Stimulated activated CD4-positive, alpha-beta T cell treated with anti-CD3 and anti-CD28 coated beads, Interleukin-15, amount 100 ng/mL, for 1 hour (primary cell): ENCODE data around the gene GAPT.
"Not testable (repeated sequence)": the region's sequence is repeated elsewhere in the genome, so short reads cannot be mapped to it uniquely, and the experiment has no call there.

Experiments used
- DNase-seq, 2 donors: peaks; one replicate each; pipeline ENCODE4 v3.0.0-alpha.2; 2020; ENCODE audit warnings: low read depth in 1 of 2, low spot score in 1 of 2

Gene GAPT

DNA sequence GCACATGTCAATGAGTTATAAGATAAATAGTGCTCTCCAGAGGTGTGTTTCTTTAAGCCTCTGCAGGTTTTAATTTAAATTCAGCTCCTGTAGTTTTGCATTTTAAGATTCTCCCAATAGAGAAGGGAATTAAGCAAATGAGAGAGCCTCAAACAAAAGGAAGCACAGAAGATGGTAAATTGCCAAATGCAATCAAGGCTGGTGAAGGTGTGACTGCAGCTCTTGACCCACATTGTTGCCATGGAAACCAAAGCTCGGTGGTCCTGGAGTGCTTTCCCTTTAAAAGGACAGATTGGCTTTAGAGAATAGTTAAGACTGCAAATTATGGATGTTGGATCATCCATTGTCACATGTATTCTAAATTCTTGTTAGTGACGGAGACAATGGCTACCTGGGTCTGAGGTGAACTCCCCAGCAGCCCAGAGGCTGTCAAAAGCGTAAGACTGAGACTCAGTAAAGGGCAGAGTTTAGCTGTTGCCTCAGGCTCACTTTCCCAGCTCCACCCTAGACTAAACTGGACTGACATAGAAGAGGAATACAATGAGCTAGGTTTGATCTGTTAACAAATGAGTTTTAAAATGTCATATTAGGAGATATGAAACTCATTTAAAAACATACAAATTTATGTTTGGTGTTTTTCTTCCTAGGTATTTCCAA is 12.3 kb downstream of the GAPT start:
- no peak for DNase-seq

DNA sequence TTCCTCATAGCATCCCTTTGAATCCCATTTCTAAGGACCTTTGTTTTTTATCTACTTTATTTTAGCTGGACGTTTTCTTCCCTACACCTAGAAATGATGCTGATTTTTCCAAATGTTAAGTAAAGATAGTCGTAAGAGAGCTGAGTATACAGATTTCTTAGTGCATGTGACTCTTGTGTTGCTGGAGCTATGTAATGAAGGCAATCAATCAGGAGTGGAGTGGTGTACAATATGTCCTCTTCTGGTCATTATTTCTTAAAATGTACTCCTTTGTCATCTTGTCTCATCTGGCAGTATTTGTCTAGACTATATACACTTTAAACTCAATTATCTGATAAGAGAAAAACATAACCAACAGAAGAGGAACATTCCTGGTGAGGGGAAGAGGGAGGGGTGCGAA is 13.5 kb downstream of the GAPT start:
- DNase-seq, result no peak

DNA sequence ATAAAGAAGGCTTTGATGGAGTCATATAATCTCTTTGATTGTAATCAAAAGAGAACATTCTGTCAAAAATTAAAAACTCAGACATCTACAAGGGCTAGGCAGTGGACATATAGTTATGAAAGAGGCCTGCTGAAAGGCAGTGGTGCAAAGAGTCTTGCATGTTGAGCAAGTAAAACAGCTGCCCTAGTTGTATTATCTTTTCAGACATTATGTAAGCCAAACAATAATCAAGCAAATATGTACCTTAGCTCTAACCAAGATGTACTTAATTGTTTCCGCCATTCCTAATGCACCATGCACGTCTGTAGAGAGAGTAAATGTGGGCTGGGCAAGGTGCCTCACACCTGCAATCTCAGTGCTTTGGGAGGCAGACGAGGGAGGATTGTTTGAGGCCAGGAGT is 14.3 kb downstream of the GAPT start:
- no peak for DNase-seq

DNA sequence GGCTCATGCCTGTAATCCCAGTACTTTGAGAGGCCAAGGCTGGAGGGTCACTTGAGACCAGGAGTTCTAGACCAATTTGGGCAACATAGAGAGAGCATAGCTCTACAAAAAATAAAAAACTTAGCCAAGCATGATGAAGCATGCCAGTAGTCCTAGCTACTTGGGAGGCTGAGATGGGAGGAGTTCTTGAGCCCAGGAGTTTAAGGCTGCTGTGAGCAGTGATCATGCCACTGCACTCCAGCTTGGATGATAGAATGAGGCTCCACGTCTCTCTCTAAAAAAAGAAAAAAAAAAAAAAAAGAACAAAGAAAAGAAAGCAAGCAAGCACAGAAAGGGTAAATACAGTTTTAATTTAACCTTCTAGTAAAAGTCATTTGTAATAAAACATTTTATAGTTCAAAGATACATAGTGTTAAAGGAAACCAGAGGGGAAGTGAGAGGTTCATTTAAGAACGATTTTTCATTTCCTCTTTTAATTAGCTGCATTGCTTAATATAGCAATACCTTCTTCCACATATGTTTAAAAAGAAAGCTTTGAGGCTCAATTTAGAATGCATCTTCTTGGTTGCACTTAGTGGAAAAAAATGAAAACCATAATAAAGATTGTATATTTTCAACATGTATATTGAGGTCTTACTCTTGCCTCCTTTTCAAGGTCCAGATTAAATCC is 14.9 kb downstream of the GAPT start:
- no peak for DNase-seq

DNA sequence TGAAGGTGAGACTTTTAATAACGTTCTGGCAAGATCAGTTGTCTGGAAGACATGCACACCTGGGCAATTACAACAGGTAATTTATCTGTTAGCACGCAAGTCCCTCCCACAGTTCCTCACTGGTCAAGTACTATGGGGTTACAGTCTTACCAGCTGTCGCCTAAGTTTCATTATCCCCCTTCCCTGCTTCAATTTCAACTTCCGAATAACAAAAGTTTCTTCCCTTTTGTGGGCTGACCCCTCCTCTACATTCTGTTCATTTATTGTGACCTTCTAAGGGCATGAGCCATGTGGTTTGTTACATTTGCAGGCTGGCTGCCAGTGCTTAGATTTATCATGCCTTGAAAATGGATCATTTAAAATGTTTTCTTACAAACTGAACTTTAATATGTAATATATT is 16.5 kb downstream of the GAPT start:
- no peak for DNase-seq

DNA sequence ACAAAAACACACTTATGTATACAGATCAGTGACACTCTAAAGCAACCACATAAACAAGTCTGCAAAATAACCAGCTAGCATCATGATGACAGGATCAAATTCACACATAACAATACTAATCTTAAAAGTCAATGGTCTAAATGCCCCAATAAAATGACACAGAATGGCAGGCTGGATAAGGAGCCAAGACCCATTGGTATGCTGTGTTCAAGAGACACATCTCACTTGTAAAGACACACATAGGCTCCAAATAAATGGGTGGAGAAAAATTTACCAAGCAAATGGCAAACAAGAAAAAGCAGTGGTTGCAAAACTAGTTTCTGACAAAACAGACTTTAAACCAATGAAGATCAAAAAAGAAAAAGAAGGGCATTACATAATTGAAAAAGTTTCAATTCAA is 26.0 kb downstream of the GAPT start:
- DNase-seq, result no peak

DNA sequence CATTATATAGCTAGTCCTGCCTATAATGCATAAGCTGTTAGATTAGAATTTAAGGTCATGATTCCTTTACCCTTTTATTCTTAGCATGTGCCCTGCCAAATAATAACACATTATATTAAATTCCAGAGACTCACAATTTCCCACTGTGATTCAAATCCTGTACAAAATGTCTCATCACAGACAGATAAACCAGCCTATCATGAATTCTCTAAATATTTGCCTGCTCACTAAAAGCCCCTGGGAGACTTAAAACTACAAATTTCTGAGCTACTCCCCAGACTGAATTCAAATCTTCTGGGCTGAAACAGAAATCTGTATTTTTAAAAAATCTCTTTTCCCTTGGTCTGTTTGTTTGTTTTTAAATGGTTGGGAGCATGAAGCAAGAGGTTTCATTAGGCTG is 32.7 kb downstream of the GAPT start:
- DNase-seq, result no peak

DNA sequence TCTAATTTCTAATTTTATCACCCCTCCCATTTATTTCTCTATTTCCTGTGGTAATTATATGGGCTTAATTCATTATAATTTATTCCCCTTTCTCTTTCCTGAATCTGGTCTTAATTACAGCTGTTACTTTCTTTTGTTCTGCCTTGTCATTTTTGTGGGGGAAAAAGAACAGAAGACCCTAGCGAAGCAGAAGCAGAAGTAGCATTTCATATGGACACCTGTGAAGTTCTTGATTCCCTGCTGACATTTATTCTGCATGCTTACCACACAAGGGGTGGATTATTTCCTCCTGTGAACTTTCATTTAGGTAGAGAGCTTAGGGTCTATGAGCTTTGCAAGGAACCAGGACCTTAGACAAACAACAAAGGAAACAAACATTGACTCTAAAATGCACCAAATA is 33.3 kb downstream of the GAPT start:
- DNase-seq, result no peak

DNA sequence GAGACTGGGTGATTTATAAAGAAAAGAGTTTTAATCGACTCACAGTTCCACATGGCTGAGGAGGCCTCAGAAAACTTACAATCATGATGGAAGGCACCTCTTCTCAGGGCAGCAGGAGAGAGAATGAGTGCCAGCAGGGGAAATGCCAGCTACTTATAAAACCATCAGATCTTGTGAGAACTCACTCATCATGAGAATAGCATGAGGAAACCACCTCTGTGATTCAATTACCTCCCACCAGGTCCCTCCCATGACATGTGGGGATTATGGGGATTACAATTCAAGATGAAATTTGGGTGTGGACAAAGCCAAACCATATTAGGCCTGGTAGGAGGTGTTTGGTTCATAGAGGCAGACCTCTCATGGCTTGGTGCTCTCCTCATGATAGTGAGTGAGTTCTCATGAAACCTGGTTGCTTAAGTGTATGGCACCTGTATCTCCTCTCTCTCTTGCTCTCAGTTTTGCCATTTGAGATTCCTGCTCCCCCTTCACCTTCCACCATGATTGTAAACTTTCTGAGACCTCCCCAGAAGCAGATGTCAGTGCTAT is 39.8 kb downstream of the GAPT start:
- DNase-seq, result no peak

DNA sequence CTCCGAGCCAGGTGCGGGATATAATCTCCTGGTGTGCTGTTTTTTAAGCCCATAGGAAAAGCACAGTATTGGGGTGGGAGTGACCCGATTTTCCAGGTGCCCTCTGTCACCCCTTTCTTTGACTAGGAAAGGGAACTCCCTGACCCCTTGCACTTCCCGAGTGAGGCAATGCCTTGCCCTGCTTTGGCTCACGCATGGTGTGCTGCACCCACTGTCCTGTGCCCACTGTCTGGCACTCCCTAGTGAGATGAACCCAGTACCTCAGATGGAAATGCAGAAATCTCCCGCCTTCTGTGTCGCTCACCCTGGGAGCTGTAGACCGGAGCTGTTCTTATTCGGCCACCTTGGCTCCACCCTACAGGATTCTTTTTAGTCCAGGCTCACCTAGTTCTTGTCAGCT is 50.7 kb downstream of the GAPT start:
- DNase-seq, result not testable (repeated sequence)

DNA sequence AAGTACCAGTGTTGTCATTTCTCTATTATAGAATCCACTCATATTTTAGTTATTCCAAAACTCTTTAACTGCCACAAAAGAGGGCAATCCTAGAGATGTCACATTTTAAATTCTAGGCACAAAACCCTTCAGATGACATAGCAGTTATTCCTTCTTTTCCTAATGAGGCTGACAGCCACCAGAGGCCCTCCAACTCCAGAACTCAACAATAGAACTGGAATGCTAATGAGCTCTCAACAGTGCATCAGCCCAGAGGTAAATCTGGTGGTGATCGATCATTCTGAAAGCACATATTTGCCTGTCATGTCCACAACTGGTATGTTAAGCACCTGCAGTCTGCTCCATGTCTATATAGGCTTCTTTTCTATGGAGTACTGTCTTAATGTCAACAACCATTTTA is 51.5 kb downstream of the GAPT start:
- no peak for DNase-seq

DNA sequence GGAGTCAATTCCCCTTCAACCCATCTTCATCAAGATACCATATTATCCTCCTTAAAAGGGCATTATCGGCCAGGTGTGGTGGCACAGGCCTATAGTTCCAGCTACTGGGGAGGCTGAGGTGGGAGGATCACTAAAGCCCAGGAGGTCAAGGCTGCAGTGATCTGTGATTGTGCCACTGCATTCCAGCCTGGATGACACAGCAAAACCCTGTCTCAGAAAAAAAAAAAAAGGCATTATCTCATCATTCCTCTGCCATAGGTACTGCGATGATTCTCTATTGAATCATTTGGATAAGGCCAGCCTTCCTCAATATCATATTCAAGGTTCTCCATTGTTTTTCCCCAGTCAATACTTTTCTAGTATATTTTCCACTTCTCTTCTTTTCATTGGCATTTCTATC is 52.5 kb downstream of the GAPT start:
- DNase-seq, result no peak

DNA sequence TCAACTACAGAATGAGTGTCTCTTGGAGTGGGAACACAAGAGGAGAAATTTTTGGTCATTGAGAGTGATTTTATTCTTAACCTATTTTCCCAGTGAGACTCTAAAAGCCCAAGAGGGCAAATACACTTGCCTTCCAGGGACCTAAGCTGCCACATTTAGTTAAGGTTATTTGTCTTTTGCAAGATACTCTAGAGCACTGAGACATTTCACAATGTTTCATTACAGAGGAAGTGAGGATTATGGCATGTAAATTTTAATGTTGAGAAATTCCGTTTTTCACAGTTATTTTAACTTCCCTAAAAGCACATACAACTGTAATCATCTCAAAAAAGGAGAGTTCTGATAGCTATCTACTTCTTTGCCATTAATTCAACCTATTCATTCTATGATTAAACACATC is 53.0 kb downstream of the GAPT start:
- no peak for DNase-seq

DNA sequence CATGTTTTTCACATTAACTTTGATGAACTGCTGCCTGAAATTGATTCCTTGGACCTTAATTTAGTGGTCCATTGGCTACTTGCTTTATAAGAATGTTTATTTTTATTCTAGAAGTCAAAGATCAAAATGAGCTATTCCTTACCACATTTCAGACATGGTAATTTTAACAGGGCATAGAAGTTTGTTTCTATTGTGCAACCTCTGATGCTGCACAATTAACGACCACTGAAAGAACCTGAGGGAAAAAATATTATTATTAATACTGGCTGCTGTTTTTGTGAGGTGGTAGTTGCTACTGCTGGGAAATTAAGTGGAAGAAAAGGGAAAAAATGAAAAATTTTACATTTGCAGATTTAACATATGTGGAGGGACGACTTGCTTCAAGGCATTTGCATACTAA is 53.7 kb downstream of the GAPT start:
- no peak for DNase-seq

DNA sequence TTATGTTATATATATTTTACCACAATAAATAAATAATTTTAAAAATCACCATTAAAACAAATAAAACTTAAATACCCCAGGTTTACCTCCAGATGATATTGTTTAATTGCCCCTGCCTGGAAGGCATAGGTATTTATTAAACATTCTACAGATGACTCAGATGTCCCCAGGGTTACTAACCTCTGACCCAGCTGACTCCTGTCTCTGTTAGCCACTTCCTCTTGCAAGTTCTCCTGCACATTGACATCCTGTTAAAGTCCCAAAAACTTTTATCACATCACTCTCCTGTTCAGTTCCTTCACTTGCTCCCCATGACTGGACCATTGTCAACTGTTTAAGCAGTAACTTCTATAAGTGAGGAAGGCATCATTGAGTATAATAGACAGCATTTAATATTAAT is 54.7 kb downstream of the GAPT start:
- DNase-seq, result no peak
